ENCODE measurements around the gene PRKAG3.
"Not testable (repeated sequence)": the region's sequence is repeated elsewhere in the genome, so short reads cannot be mapped to it uniquely, and the experiment has no call there.

The PRKAG3 gene

DNA sequence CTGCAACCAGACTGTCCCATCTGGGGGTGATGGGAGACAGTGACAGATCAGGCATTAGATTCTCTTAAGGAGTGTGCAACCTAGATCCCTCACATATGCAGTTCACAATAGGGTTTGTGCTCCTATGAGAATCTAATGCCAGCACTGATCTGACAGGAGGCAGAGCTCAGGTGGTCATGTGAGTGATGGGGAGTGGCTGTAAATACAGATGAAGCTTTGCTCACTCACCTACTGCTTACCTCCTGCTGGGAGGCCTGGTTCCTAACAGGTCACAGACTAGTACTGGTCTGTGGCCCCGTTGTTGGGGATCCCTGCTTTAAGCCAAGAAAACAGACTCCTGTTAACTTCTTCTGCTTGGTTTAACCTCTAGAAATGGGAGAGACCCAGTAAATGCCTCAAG, 46.5 kb downstream of the PRKAG3 start:
- no peak overlapping the region for H3K4me3 ChIP-seq (ENCODE audit: low read depth, low read length)

DNA sequence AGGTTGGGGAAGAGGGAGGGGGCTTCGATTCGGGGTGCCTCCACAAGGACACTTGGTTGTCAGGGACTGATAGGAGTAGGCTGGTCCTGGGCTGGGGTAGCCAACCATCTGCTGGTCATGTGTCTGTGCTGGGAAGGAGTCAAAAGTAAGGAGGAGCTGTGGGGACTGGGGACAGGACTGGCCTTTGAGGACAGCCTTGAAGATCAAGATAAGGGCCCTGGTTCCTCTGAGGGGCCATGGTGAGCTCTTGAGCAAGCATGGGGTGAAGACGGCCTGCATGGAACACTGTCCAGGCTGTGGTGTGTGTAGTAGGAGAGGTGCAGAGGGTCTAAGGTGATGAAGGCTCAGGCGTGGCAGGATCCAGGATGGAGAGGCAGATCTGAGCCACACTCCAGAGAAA, 47.9 kb downstream of the PRKAG3 start:
- H3K4me3 ChIP-seq (ENCODE audit: low read depth, low read length) = no peak overlapping the region

GRCh38 chr2:218782528-218782844, 49.1 kb downstream of the PRKAG3 start:
- peak overlapping the region; percentile 70 for H3K4me3 ChIP-seq (ENCODE audit: low read depth, low read length)

DNA sequence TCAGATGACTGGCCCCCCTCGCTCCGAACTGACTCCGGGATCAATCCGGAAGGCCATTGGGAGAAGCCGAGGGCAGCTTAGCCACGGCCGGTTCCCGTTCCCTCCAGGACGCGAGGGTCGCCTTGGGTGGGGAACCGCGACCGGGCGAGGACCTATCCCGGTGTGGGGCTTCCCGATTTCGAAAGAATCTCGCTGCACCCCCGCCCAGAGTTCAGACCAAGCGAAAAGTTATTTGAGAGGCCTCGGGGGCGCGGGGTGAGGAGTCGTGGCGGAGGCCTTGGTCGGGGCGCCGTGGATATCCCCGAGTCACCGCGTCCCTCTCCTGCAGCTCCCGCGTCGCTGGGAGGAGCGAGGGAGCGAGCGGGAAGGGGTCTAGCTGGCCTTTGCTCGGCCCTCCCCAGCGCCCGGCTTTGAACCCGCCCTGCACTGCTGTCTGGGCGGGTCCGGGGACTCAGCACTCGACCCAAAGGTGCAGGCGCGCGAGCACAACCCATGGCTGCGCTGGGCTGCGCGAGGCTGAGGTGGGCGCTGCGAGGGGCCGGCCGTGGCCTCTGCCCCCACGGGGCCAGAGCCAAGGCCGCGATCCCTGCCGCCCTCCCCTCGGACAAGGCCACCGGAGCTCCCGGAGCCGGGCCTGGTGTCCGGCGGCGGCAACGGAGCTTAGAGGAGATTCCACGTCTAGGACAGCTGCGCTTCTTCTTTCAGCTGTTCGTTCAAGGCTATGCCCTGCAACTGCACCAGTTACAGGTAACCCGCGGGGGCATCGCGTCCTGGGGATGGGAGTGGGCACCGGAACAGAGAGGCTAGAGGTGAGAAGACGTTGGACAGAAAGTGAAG, 49.7 kb downstream of the PRKAG3 start, which contains the start of gene CYP27A1:
CYP27A1 (plus strand) TSS at position 457 of the 837 bp plus-strand sequence; CDS start at position 493, 36 bp downstream.
- peak within 1 kb of the TSS; percentile 70 for H3K4me3 ChIP-seq (ENCODE audit: low read depth, low read length)

DNA sequence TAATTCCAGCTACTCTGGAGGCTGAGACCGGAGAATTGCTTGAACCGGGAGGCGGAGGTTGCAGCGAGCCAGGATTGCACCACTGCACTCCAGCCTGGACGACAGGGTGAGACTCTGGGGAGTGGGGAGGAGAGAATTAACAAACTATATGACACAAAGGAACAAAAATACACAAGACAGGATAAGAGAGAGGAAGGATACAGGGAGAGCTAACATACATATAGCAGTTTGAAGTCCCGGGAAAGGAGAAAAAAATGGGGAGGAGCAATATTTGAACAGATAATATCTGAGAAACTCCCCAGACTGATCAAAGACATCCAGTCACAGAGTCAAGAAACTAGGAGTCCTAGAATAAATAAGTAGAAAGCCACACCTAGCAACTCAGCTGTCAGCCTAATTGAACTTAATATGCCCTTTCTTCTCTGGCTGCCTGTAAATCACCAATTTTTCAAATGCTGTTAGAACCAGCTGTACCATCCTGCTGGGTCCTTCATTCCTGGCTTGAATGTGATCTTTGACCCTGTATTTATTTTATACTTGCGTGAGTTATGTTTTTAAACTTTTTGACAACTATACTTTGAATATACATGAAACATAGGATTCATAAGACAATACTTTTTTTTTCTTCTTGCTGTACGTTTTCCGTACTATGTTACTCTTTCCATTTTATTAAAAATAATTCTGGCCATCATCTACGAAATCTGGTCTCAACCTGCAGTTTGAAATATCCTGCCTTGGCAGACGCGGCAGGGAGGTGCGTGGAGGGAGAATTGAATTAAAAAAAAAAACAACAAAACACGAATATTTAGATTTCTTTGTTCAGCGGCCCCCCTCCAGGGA, 50.5 kb downstream of the PRKAG3 start:
- peak overlapping the region; percentile 70 for H3K4me3 ChIP-seq (ENCODE audit: low read depth, low read length)

GRCh38 chr2:218780046-218780445, 51.6 kb downstream of the PRKAG3 start:
- H3K4me3 ChIP-seq (ENCODE audit: low read depth, low read length) = no peak overlapping the region

DNA sequence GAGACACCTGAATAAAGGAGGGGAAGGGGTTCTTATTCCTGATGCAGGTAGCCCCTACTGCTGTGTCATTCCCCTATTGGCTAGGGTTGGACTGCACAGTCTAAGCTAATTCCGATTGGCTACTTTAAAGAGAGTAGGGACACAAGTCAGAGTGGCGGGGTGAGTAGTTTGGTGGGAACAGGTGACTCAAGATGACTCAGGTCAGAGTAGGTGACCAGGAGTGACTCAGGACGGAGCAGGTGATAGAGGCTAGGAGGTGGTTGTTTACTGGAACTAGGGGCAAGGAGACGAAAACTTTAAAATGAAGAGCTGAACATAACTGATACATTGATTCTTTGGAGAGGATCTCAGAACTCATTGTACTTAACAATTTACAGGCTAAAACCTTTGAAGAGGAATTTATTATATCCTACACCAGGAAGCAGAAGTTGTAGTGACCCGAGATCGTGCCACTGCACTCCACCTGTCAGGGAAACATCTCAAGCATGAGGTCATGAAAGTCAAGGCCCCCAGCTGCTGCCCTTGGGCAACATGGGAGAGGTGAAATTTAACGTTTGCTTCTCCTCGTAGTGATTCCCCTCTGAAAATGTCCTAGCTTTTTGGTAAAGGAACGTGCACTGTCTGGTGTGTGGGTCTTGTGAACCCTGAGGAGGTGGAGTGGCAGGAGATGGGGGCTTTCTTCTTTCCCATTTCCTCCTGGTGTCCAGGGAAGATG, 54.2 kb downstream of the PRKAG3 start:
- H3K4me3 ChIP-seq (ENCODE audit: low read depth, low read length) = no peak overlapping the region

DNA sequence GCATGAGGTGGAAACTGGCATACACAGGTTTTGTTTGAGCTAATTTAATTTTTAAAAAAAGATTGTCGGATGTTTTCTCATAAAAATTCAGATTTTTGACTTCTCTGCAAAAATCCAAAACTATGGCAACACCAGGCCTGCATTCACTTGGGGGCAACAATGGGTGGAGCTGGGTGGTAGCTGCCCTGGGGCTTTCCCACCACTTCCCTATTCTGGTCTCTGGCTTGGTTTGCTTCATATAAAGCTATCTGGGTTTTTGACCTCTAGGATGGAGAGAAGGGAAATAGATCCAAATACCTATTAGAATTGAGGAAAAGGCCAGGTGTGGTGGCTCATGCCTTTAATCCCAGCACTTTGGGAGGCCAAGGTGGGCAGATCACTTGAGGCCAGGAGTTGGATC, 55.1 kb downstream of the PRKAG3 start:
- H3K4me3 ChIP-seq (ENCODE audit: low read depth, low read length) = no peak overlapping the region

GRCh38 chr2:218773881-218774280, 57.7 kb downstream of the PRKAG3 start:
- H3K4me3 ChIP-seq (ENCODE audit: low read depth, low read length) = no peak overlapping the region

- H3K4me3 ChIP-seq (ENCODE audit: low read depth, low read length) = not testable (repeated sequence)
These were observed 58.8 kb downstream of the PRKAG3 start for GRCh38 chr2:218772759-218773158.
